Cardiac fibroblast (primary cell): ENCODE data around the gene MEX3D.
A peak's percentile ranks its signal among the peaks of the same experiment; 100 is the strongest.

Source experiments
- DNase-seq, 2 donors: peaks; one replicate each; pipeline versions ENCODE4 v3.0.0 to v3.0.0-alpha.2; 2010; ENCODE audit warnings: low read depth in 2 of 2
- H3K4me3 ChIP-seq, 2 donors: replicated peaks in 1 of 2; 1 replicate in 1 of 2; 2 replicates in 1 of 2; pipeline ENCODE4 v1.5.1; 2011; ENCODE audit warnings: low read depth in 2 of 2, low read length in 2 of 2, mild to moderate bottlenecking in 2 of 2, moderate library complexity in 1 of 2
- TF ChIP-seq, protein P1 (sequence below): IDR thresholded peaks from one replicate; pipeline ENCODE4 v1.5.1; 2011; ENCODE audit warnings: low read depth, mild to moderate bottlenecking, low read length, inconsistent platforms

MEX3D gene

GRCh38 chr19:1593501-1593772 is 25.3 kb upstream of the MEX3D start:
- TF ChIP-seq, protein P1, sequence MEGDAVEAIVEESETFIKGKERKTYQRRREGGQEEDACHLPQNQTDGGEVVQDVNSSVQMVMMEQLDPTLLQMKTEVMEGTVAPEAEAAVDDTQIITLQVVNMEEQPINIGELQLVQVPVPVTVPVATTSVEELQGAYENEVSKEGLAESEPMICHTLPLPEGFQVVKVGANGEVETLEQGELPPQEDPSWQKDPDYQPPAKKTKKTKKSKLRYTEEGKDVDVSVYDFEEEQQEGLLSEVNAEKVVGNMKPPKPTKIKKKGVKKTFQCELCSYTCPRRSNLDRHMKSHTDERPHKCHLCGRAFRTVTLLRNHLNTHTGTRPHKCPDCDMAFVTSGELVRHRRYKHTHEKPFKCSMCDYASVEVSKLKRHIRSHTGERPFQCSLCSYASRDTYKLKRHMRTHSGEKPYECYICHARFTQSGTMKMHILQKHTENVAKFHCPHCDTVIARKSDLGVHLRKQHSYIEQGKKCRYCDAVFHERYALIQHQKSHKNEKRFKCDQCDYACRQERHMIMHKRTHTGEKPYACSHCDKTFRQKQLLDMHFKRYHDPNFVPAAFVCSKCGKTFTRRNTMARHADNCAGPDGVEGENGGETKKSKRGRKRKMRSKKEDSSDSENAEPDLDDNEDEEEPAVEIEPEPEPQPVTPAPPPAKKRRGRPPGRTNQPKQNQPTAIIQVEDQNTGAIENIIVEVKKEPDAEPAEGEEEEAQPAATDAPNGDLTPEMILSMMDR: no peak
- peak overlapping the region; percentile 66 to 69 for H3K4me3 ChIP-seq
- no peak for DNase-seq

- DNase-seq: peak; percentile 93 to 97
- TF ChIP-seq, protein P1: no peak
- H3K4me3 ChIP-seq: peak within 1 kb of the TSS; percentile 83 to 97
Measured at GRCh38 chr19:1592755-1593500, 24.8 kb upstream of the MEX3D start, which contains the start of gene MBD3. Gene MBD3 (minus strand): TSS chr19:1592865. CDS start chr19:1592631, 234 bp downstream.

- H3K4me3 ChIP-seq: peak overlapping the region; percentile 83 to 97
- TF ChIP-seq, protein P1: no peak
- DNase-seq: peak; percentile 87 to 94
Measured at GRCh38 chr19:1592024-1592754, 24.1 kb upstream of the MEX3D start.

- peak overlapping the region; percentile 83 to 97 for H3K4me3 ChIP-seq
- TF ChIP-seq, protein P1: no peak
- peak; percentile 13 for DNase-seq
Measured at GRCh38 chr19:1591421-1592023, 23.4 kb upstream of the MEX3D start.

DNA sequence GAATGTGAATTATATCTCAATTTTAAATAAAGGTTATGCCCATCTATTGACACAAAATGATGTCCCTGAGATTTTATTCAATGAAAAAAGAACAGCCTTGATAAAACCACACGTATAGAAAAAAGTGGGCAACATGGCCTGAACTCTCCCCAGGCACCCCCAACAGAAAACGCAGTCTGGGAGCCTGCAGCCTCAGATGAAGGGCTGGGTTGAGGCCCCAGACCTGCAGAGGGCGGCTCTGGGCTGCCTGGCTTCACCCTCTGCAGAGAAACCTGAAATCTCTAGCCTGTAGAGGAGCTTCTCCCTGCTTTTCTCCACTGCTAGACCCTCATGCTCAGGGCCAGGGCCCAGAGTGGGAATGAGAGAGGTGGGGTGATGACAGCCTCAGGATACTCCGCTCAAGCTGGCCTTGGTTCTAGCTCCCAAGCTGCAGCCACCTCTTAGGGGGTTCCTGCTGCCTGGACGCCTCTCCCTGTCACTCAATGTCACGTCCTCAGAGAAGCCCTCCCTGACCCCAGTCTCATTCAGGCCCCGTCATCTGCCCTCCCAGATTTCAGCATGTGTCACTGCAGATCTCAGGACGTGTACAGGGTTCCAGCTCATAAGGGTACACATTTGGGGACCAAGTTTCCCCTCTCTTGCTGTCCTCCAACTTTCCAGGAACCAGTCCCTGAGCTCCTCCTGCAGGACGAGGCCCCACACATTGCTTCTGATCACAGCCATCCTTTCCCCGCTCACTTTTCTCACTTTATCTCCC is 22.7 kb upstream of the MEX3D start:
- DNase-seq: peak; percentile 25 to 37
- H3K4me3 ChIP-seq: peak overlapping the region; percentile 83 to 97
- TF ChIP-seq, protein P1: peak; percentile 58

DNA sequence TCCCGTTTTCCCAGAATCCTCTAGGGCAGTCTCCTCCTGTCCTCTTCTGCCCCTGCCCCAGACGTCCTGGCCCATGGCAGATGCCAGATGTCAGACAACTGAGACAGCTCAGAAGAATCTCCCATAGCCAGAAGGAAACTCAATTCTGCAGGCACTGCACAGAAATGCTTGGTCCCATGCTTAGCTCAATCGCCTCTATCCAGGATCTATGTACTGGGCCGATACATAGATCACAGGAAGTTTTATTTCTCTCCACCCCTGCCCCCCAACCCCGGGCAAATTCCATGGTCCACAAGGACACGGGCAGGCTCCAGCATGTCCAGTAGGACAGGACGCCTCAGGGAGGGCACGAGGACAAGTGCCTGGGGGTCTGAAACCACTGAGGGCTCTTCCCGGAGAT is 19.7 kb upstream of the MEX3D start:
- DNase-seq: no peak
- TF ChIP-seq, protein P1: no peak
- H3K4me3 ChIP-seq: no peak overlapping the region
